GM19438 (cell line): ENCODE measurements around the gene ARFGEF3.

Experiments
- ATAC-seq: cut with Tn5 transposase; IDR thresholded peaks from one replicate; pipeline ENCODE4 v1.9.1; 2021; ENCODE audit warnings: low read depth; ENCODE audit not compliant: unreplicated experiment

ARFGEF3 gene

GRCh38 chr6:138293428-138294395, 132.0 kb downstream of the ARFGEF3 start:
- no peak for ATAC-seq

DNA sequence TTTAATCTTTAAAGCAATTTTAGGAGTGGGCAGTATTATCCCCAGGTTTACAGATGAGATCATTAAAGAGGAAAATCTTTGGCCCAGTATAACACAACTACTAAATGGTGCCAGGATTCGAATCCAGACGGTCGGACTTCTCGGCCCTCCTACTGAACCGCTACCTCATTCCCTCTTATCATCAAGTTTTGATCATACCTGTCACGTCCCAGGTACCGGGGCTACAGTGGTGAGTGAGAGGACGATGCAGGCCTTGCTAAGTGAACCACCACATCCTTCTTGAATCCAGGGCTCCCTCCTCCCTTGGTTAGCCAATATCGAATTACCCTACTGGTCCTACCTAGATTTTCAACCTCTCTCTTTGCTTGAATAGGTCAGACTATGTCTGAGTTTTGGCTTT, 134.6 kb downstream of the ARFGEF3 start:
- ATAC-seq, result no peak

- no peak for ATAC-seq
Observed at GRCh38 chr6:138296786-138297185, 135.0 kb downstream of the ARFGEF3 start.

GRCh38 chr6:138297761-138298298, 136.1 kb downstream of the ARFGEF3 start:
- no peak for ATAC-seq

DNA sequence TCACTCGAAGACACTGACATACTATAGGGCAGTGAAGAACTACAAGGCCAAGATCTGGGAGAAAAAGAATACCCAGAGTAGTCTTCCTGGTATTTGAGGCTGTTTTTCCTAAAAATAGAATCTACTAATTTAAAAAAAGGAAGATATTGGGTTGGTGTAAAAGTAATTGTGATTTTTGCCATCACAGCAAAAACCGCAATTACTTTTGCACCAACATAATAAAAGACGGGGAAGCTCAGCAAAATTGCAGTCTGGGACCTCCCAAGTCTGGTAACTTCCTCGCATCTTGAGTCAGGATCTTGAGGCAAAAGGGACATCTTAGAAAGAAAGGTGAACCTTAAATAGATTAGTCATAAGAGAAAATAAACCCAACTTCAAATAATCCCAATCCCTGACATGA, 138.7 kb downstream of the ARFGEF3 start:
- ATAC-seq, result no peak

DNA sequence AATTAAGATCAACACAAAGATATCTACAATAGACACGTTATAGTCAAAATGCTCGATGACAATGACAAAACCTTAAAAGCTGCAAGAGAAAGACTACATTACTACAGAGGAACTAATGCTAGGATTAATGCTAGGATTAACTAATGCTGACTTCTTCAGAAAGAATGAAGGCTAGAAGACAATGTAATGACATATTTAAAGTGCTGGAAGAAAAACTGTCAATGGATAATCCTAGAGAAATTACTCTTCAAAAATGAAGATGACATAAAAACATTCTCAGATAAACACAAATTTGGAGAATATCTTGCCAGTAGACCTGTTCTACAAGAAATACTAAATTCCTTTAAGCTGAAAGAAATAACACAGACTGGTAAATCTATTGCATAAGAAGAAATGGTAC, 140.8 kb downstream of the ARFGEF3 start:
- no peak for ATAC-seq

- no peak for ATAC-seq
Observed at GRCh38 chr6:138307352-138307751, 145.6 kb downstream of the ARFGEF3 start.

GRCh38 chr6:138307816-138308730, 146.3 kb downstream of the ARFGEF3 start:
- no peak for ATAC-seq

DNA sequence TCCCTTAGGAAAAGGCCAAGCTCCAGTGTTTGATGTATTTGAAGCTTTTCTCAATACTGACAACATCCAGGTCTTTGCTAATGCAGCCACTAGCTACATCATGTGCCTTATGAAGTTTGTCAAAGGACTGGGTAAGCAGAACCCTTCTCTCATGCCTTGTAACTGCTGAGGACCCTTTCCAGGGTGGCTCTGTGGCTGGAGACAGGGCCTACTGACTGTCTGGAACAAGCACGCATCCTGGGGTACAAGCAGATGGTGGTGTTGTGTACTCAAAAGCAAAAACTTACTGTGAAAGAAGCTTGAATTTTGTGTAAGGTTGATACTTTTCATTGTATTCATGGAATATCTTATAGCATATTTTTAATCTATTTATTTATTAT, 147.0 kb downstream of the ARFGEF3 start:
- ATAC-seq, result no peak

- no peak for ATAC-seq
Observed at GRCh38 chr6:138309695-138310094, 148.0 kb downstream of the ARFGEF3 start.

- no peak for ATAC-seq
Observed at GRCh38 chr6:138310294-138310693, 148.6 kb downstream of the ARFGEF3 start.

- no peak for ATAC-seq
Observed at GRCh38 chr6:138310821-138311220, 149.1 kb downstream of the ARFGEF3 start.

DNA sequence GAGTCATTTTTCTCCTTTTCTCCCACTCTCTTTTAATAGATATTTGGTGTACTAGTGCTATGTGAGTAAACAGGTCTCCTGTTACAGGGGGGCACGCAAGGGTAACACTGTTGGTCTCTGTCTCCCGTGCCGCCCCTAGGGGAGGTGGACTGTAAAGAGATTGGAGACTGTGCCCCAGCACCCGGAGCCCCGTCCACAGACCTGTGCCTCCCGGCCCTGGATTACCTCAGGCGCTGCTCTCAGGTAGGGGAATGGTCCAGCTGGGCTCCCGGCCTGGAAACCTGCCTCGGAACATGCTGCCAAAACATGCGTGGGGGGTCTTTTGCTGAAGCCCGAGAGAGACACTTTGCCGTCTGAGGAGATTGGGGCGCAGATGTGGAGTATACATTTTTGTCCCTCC, 149.5 kb downstream of the ARFGEF3 start:
- ATAC-seq, result no peak

- ATAC-seq, result no peak
Observed at GRCh38 chr6:138318741-138319375, 157.1 kb downstream of the ARFGEF3 start.

DNA sequence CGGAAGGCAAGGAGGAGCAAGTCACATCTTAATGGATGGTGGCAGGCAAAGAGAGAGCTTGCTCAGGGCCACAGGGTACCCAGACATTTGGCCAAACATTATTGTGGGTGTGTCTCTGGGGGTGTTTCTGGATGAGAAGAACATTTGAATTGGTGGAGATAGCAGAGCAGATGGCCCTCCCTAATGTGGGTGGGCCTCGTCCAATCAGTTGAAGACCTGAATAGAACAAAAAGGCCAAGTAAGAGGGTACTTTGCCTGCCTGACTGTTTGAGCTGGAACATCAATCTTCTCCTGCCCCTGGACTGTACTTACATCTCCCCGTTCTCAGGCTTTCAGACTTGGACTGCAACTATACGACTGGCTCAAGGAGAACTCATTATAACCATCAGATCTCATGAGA, 160.2 kb downstream of the ARFGEF3 start:
- no peak for ATAC-seq

DNA sequence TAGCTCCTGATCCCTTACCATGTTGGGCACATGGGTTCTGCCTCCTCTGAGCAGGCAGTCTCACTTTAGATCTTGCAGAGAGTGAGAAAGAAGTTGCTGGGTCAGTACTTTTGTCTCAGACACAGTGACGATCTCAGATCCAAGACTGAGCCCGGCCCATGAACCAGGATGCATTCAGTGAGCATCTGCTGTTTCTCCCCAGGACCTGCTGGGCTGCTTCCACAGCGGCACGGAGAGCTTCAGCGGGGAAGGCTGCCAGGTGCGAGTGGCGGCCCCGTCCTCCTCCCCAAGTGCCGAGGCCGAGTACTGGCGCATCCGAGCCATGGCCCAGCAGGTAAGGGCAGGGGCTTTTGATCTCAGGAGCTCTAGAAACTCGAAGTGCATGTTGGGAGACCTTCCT, 162.1 kb downstream of the ARFGEF3 start:
- no peak for ATAC-seq

DNA sequence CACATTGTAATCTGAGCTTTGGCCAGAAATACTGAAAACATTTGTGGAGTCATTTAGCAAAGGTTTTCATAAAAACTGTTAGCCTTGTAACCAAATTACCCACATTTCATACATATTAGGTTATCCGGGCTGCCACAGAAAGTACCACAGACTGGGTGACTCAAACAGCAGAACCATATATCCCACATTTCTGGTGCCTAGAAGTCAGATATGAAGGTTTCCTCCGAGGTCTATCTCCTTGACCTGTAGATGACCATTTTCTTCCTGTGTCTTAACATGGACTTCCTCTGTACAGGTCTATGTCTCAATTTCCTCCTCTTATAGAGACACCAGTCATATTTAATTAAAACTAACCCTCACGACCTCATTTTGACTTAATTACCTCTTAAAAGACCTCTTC, 166.5 kb downstream of the ARFGEF3 start:
- ATAC-seq, result no peak

DNA sequence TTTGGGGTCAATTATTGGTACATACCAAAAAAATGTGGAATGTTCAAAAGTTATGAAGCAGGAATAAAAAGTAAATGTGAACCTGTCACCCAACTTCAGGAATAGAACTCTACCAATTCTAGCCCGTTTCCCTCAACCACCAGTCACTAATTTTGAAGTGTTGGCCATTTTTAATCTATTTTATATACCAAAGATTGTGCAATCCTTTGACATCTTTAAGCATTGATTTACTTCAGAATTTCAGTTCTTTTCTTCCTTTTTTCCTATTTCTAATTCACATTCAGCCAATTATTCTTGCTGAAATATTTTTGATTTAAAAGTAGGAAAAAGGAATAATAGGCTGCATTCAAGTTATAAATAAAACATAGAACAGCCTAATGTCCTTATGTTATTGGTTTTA, 169.0 kb downstream of the ARFGEF3 start:
- ATAC-seq, result no peak

- ATAC-seq, result no peak
Observed at GRCh38 chr6:138331444-138331843, 169.7 kb downstream of the ARFGEF3 start.

- ATAC-seq, result no peak
Observed at GRCh38 chr6:138331984-138332383, 170.2 kb downstream of the ARFGEF3 start.

- ATAC-seq, result no peak
Observed at GRCh38 chr6:138334000-138334399, 172.3 kb downstream of the ARFGEF3 start.
